NCI-H187 treated with DMSO at 0.1 percent for 48 hours (cell line): Measurements from ENCODE around the gene HSD17B11.
"Not testable (repeated sequence)": the region's sequence is repeated elsewhere in the genome, so short reads cannot be mapped to it uniquely, and the experiment has no call there.

Experiments
- DNase-seq: peaks from one replicate; lab custom pipeline; 2025; lab: John Stamatoyannopoulos, UW

The HSD17B11 gene, protein sequence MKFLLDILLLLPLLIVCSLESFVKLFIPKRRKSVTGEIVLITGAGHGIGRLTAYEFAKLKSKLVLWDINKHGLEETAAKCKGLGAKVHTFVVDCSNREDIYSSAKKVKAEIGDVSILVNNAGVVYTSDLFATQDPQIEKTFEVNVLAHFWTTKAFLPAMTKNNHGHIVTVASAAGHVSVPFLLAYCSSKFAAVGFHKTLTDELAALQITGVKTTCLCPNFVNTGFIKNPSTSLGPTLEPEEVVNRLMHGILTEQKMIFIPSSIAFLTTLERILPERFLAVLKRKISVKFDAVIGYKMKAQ

GRCh38 chr4:87390891-87391575 lies at the start of gene HSD17B11:
HSD17B11 (minus strand) TSS chr4:87391188; CDS start chr4:87391070, 118 bp downstream.
- DNase-seq, result peak; percentile 74

DNA sequence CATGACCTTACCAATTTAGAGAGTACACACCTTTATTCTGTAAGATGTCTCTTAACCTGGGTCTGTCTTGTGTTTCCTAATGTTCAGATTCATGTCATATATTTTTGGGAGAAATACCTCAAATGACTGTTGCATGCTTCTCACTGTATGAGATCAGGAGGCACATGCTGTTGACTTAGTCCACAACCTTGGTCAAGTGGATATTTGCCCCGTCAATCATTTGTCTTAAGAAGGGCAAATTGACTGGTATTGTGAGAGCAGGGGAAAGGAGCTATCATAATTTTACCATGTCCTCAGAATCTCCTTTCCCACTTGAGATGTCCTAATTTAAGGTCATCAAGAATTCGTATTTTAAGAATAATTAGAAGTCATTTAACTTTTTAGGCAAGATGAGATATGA lies 42.4 kb upstream of the HSD17B11 start:
- no peak for DNase-seq

DNA sequence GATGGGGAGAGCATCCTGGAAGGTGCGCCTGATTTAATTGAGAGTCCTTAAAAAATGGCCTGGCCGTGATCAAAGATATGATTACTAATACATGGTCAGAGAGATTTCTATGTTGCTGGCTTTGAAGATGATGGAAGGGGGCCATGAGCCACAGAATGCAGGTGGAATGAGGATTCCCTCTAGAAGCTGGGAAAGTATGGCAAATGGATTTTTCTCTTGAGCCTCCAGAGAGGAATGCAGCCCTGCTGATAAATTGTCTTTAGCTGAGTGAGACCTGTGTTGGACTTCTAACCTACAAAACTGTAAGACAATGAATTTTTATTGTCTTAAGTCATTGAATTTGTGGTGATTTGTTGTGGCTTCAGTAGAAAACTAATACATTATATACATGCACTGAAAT lies 39.0 kb upstream of the HSD17B11 start:
- no peak for DNase-seq

GRCh38 chr4:87428979-87429378 lies 38.0 kb upstream of the HSD17B11 start:
- no peak for DNase-seq

DNA sequence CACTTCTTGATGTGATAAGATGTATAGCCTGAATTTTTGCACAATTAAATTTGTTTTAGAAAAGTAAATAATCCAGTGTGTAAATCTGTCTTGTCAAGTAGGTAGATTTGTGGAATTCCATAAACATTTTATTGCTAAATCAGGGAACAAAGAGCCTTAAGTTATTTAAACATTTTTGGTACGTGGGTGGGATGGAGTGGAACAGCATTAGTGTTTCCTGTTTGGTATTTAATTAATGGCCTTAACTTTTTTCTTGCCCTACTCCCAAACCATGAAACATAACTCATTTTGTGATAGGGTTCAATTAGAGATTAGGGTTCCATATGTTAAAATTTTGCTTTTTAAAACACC lies 36.5 kb upstream of the HSD17B11 start:
- no peak for DNase-seq

DNA sequence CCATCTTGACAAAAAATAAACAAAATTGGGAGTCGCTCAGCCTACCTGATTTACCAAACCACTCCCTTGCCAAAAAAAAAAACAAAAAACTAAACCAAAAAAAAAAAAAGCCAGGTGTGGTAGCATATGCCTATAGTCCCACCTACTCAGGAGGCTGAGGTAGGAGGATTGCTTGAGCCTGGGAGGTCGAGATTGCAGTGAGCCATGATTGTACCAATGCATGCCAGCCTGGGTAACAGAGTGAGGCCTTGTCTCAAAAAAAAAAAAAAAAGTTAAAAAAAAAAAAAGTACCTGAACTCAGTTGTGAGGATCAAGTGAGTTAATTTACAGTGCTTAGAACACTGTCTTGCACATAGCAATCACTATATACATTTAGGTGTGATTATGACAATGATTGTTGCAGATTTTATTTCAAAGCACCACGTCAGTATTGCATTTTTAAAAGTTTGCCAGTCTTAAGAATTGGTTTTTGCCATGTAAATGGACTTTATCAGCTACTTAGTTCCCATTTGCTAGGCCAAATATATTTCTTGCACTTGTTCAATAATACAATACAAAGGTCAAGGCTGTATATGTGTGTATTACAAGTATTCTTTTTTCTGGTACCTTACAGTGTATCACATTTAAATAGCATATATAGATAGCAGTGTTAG lies 36.0 kb upstream of the HSD17B11 start:
- DNase-seq, result no peak

GRCh38 chr4:87425711-87426110 lies 34.7 kb upstream of the HSD17B11 start:
- no peak for DNase-seq

DNA sequence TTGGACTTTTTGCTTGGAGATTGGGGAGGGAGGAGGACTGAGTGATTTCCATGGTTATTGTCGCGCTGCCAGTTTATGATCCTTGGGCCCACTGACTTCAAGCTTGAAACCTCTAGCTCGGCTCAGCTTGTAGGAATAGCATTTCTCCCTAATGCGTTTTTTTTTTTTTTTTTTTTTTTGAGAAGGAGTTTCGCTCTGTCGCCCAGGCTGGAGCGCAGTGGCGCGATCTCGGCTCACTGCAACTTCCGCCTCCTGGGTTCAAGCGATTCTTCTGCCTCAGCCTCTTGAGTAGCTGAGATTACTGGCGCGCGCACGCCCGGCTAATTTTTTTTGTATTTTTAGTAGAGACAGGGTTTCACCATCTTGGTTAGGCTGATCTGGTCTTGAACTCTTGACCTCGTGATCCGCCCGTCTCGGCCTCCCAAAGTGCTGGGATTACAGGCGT lies 33.1 kb upstream of the HSD17B11 start:
- DNase-seq, result not testable (repeated sequence)

DNA sequence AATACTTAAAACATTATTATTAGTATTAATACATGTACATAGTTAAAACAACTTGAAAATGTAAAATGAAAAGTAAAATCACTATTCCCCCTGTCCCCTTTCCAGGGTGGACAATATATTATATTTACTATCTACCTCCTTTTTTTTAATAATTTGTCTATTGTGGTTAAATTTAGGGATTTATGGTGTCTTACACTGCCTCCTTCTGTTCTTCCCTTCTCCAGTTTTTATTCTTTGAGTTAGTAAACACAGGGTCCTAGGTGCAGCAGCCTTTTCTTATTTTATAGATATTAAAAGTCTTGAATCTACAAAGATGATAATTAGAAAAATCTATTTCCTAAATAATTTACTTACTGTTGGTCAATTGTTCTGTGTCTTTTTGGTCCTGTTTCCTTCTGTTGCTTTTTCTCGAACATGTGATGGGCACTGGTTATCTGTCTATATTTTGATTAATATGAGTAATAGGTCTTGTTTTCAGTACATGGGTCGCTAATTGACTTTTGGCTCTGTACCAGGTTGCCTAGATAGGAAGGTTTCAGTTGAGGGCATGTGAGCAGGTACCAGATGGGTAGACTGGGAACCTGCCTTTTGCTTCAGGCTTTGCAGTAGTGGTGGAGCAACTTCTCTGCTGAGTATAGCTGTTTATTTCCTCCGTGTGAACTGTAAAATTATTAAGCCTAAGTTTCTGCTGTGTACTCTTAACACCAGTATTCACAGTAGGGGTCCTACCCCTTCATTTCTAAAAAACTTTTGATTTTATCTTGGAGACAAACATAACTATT lies 32.5 kb upstream of the HSD17B11 start:
- DNase-seq, result no peak

GRCh38 chr4:87422104-87423052 lies 31.4 kb upstream of the HSD17B11 start, which contains the start of gene NUDT9:
NUDT9 (plus strand) TSS chr4:87422573; CDS start chr4:87422906, 333 bp downstream.
- DNase-seq, result peak; percentile 87

DNA sequence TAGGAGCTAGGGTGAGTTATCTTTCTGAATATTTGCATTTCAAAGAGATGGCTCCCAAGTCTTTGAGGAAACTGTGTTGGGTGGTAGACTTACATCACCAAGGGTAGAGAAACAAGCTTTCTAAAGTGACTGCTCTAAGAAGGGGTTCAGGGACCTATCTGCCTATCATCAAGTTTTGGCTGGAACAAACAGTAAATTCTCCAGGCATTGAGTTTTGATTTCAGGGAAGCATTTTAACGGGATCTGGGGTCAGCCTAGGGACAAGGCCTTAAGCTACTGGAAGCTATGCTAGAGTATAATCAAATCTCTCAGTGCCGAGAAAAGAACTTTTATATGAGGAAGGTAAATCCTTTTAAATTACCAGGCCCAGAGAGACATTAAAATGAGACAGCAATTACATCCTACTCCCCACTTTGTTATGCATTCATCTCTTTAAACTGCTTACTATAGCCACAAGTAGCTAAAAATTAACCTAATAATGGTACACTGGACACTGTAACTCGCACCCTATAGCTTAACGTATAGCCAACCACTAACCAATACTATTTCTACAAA lies 29.4 kb upstream of the HSD17B11 start:
- DNase-seq, result no peak

DNA sequence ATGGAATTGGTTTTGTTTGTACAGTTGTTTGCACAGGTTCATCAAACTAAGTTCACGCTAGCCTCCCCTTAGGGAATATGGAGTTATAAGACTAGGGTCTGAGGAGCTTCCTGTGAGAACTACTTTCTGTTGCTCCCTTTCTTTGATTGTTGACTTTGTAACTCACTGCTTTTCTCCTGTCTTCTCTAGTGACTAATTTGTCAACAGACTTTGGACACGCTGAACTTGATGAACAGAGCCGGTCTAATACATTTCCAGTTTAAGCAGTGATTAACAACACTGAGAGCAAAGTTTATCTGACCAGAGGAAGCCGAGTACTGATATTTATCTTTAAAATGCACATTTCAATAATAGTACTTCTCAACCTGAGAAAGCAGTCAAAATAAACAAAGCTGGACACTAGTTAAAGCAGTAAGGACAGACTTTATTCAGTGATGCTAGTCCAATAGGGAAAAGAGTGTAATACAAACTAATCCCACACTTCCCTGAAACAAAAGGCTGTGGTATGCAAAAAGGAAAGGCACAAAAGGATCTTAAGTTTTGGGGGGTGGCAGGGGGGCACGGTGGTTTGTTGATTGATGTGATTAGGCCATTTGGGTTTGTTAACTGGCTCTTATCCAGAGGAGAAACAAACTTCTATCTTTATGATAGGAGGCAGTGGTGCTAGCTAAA lies 28.7 kb upstream of the HSD17B11 start:
- DNase-seq, result no peak

- DNase-seq, result not testable (repeated sequence)
Measured at GRCh38 chr4:87418410-87418809, 27.4 kb upstream of the HSD17B11 start.

DNA sequence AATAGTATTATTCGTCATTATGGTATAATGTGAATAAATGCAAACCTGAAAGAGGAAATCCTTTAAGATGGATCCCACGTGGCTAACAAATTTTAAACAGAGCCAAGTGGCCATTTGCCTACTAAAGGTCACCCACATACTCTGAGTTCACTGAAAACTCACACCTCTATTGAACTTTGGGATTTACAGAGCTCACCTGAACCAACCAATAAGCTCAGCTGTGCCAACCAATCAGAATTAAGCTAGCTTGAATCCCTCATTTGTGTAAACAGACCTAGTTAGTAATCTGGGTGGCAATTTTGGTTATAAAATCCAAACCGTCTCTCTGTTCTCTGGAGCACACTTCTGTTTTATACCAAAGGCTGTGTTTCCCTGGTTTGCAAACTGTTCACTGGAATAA lies 26.0 kb upstream of the HSD17B11 start:
- DNase-seq, result no peak

DNA sequence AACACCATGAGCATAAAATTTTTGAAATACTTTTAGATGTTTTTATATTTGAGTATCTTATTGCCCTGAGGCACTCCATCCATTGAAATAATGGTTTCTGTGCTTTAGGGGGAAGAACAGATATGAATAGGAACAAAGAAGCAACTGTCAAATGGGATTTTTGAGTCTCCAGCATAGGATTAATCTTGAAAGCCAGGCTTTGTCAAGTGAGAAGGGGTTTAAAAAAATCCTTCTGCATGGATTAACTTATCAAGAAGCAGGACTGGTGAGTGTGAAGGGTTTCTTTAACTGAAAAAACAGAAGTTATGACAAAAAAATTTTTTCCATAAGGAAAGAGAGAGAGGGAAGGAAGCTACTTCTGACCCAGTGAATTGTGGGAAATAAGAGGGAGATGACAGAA lies 23.8 kb upstream of the HSD17B11 start:
- no peak for DNase-seq

DNA sequence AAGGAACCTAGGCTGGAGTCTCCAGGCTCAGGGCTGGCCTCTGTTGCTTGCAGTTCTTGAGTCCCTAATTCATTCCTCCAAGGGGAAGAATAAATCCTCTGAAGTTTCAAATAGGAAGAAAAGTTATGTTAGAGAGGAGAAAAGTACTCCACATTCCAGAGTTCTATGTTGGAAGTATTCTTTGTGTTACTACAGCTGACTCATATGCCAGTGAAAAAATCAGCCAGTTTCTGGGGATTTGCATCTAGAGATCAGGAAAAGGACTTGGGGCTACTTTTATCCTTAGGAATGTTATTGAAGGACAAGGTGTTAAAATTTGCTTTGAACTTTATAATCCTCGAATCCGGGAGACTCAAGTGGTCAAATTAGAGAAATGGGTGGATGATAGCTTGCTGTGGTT lies 19.7 kb upstream of the HSD17B11 start:
- no peak for DNase-seq

- no peak for DNase-seq
Measured at GRCh38 chr4:87410157-87410556, 19.2 kb upstream of the HSD17B11 start.

DNA sequence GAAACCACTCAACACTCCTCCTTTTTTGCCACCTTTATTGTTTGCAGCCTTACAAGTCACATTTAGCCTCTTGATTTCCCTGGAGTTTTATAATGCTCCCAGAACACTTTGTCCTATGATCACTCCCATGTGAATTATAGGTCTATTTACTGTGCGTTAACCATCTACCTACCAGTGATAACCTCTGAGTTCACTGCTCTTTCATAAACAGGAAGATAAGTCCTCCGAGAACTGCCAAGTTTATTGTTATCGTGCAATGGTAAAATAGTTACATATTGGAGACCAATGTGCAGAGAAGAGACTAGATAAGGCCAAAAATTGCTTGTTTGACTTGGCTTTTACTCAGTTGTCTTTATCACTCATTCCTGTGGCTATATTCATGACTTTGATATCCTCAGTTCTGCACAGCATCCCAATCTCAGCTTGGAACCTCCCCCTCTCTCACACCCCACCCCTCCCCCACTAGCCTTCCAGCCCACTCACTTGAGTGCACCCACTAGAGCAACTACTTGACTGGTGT lies 18.5 kb upstream of the HSD17B11 start:
- DNase-seq, result no peak

DNA sequence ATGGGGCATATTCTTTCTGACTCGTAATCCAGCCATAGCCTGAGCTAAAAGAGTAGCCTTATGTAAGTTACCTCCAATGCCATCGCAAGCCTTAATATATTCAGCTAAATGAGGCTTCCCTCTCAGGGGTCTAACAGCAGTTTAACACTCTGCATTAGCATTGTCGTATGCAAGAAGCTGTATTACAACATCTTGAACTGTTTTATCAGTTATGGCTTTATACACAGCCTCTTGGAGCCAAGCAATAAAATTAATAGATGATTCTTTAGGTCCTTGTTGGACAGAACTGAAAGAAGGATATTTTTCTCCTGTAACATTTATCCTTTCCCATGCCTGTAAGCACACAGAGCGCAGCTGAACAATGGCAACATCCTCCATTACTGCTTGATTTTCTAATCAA lies 15.9 kb upstream of the HSD17B11 start:
- DNase-seq, result not testable (repeated sequence)

DNA sequence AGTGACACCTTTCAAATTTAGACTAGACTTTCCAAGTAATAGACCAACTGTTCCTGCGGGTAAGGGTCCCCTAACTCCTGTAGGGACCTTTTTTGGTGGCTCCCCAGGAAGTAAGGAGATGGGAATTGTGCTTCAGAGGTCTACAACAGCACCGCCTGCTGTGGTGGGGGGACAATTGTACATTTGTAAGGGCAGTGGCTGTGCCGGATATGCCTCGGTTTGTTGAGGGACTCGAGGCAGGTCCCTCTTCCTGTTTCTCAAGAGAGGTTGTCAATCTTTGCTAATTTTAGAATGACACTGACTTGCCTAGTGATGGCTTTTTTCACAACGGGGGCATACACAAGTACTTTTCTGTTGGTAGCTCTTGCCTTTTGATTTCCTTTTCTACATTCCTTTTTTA lies 15.5 kb upstream of the HSD17B11 start:
- no peak for DNase-seq
